ENCODE results near the gene CDH20.

DNA sequence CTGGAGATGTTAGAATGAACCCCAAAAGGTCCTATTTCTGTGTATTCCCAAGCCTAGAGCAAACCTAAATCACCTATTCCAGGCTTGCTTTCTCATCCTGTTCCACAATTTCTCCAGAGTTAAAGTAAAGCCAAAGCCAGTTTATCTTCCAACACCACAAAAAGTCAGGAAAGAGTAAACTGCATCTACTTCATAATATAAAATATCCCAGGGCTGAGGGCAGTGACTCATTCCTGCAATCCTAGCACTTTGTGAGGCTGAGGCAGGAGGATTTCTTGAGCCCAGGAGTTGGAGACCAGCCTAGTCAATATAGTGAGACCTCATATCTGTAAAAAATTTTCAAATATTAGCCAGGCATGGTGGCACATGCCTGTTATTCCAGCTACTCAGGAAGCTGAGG is 241.4 kb downstream of the CDH20 start:
- TF ChIP-seq, protein P1, sequence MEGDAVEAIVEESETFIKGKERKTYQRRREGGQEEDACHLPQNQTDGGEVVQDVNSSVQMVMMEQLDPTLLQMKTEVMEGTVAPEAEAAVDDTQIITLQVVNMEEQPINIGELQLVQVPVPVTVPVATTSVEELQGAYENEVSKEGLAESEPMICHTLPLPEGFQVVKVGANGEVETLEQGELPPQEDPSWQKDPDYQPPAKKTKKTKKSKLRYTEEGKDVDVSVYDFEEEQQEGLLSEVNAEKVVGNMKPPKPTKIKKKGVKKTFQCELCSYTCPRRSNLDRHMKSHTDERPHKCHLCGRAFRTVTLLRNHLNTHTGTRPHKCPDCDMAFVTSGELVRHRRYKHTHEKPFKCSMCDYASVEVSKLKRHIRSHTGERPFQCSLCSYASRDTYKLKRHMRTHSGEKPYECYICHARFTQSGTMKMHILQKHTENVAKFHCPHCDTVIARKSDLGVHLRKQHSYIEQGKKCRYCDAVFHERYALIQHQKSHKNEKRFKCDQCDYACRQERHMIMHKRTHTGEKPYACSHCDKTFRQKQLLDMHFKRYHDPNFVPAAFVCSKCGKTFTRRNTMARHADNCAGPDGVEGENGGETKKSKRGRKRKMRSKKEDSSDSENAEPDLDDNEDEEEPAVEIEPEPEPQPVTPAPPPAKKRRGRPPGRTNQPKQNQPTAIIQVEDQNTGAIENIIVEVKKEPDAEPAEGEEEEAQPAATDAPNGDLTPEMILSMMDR (conservative IDR thresholded peaks at IDR 0.05; ENCODE audit: low read length) = no peak
- no peak for TF ChIP-seq EZH2phosphoT487 (IDR thresholded peaks at IDR 0.05; ENCODE audit: borderline replicate concordance, low read depth, low read length)
